HG02852 (cell line): ENCODE results near the gene MIPOL1.
"Not testable (repeated sequence)": the region's sequence is repeated elsewhere in the genome, so short reads cannot be mapped to it uniquely, and the experiment has no call there.

ENCODE experiments used
- ATAC-seq: cut with Tn5 transposase; IDR thresholded peaks from one replicate; pipeline ENCODE4 v1.9.1; 2021; ENCODE audit warnings: mild to moderate bottlenecking, moderate library complexity; ENCODE audit not compliant: unreplicated experiment

The MIPOL1 gene

GRCh38 chr14:37186865-37187264 lies 10.9 kb upstream of the MIPOL1 start:
- ATAC-seq: no peak

GRCh38 chr14:37187294-37187693 lies 10.4 kb upstream of the MIPOL1 start:
- no peak for ATAC-seq

- not testable (repeated sequence) for ATAC-seq
Observed at GRCh38 chr14:37187840-37188577, 9.7 kb upstream of the MIPOL1 start.

- not testable (repeated sequence) for ATAC-seq
Observed at GRCh38 chr14:37189733-37190132, 8.0 kb upstream of the MIPOL1 start.

- ATAC-seq: no peak
Observed at GRCh38 chr14:37194698-37195097, 3.0 kb upstream of the MIPOL1 start.

- no peak for ATAC-seq
Observed at GRCh38 chr14:37195327-37195726, 2.4 kb upstream of the MIPOL1 start.

GRCh38 chr14:37196604-37197420 lies 925 bp upstream of the MIPOL1 start:
- ATAC-seq: no peak

GRCh38 chr14:37198273-37198598 lies 499 bp downstream of the MIPOL1 start:
- no peak for ATAC-seq

GRCh38 chr14:37198907-37199306 lies 1.2 kb downstream of the MIPOL1 start:
- no peak for ATAC-seq

- no peak for ATAC-seq
Observed at GRCh38 chr14:37201724-37202123, 4.0 kb downstream of the MIPOL1 start.

GRCh38 chr14:37202265-37202664 lies 4.5 kb downstream of the MIPOL1 start:
- ATAC-seq: no peak

GRCh38 chr14:37202812-37203211 lies 5.1 kb downstream of the MIPOL1 start:
- ATAC-seq: no peak

GRCh38 chr14:37203423-37203822 lies 5.7 kb downstream of the MIPOL1 start:
- no peak for ATAC-seq

GRCh38 chr14:37205623-37206605 lies 8.2 kb downstream of the MIPOL1 start:
- not testable (repeated sequence) for ATAC-seq

- not testable (repeated sequence) for ATAC-seq
Observed at GRCh38 chr14:37209617-37210016, 11.9 kb downstream of the MIPOL1 start.

GRCh38 chr14:37210448-37210847 lies 12.7 kb downstream of the MIPOL1 start:
- no peak for ATAC-seq

- ATAC-seq: no peak
Observed at GRCh38 chr14:37213016-37213415, 15.3 kb downstream of the MIPOL1 start.

GRCh38 chr14:37215345-37215744 lies 17.6 kb downstream of the MIPOL1 start:
- no peak for ATAC-seq

GRCh38 chr14:37221073-37221472 lies 23.3 kb downstream of the MIPOL1 start:
- no peak for ATAC-seq

- ATAC-seq: no peak
Observed at GRCh38 chr14:37223947-37224474, 26.3 kb downstream of the MIPOL1 start.

- not testable (repeated sequence) for ATAC-seq
Observed at GRCh38 chr14:37225668-37226067, 27.9 kb downstream of the MIPOL1 start.
